HL-60 (cell line): ENCODE results near the gene EFNB1.

Experiments used
- DNase-seq, 2 experiments: peaks; one replicate each; pipeline ENCODE4 v3.0.0-alpha.2; 2010 to 2020; ENCODE audit warnings: low read depth in 1 of 2, low spot score in 1 of 2
- H3K27ac ChIP-seq: fragments of 250-450 bp; sonication (Bioruptor Pico); replicated peaks from 2 replicates; pipeline ENCODE4 v1.5.1; 2020; ENCODE audit warnings: mild to moderate bottlenecking, moderate library complexity
- H3K27me3 ChIP-seq: fragments of 250-450 bp; sonication (Bioruptor Pico); 2 replicates; pipeline ENCODE4 v1.5.1; 2021; ENCODE audit warnings: mild to moderate bottlenecking, moderate library complexity; ENCODE audit not compliant: insufficient read depth, poor library complexity, severe bottlenecking
- H3K4me3 ChIP-seq: replicated peaks from 2 replicates; pipeline ENCODE4 v1.5.1; 2011; ENCODE audit warnings: mild to moderate bottlenecking, control low read depth, low read length; ENCODE audit not compliant: insufficient read depth
- GABPA ChIP-seq: IDR thresholded peaks from 2 replicates; pipeline ENCODE4 v1.6.1; 2012; ENCODE audit warnings: low read depth
- POLR2AphosphoS5 ChIP-seq: IDR thresholded peaks from 2 replicates; pipeline ENCODE4 v1.6.1; 2012; ENCODE audit warnings: low read depth
- SPI1 ChIP-seq: IDR thresholded peaks from 2 replicates; pipeline ENCODE4 v1.6.1; 2012; ENCODE audit warnings: low read depth, mild to moderate bottlenecking, borderline replicate concordance
- TF ChIP-seq, protein P1 (sequence below): IDR thresholded peaks from one replicate; pipeline ENCODE4 v1.5.1; 2011; ENCODE audit warnings: low read length, control low read depth, inconsistent platforms; ENCODE audit not compliant: insufficient read depth
- TF ChIP-seq, protein P2 (sequence below): IDR thresholded peaks from 2 replicates; pipeline ENCODE4 v1.6.1; 2012; ENCODE audit warnings: low read depth; ENCODE audit not compliant: insufficient replicate concordance

Gene EFNB1

DNA sequence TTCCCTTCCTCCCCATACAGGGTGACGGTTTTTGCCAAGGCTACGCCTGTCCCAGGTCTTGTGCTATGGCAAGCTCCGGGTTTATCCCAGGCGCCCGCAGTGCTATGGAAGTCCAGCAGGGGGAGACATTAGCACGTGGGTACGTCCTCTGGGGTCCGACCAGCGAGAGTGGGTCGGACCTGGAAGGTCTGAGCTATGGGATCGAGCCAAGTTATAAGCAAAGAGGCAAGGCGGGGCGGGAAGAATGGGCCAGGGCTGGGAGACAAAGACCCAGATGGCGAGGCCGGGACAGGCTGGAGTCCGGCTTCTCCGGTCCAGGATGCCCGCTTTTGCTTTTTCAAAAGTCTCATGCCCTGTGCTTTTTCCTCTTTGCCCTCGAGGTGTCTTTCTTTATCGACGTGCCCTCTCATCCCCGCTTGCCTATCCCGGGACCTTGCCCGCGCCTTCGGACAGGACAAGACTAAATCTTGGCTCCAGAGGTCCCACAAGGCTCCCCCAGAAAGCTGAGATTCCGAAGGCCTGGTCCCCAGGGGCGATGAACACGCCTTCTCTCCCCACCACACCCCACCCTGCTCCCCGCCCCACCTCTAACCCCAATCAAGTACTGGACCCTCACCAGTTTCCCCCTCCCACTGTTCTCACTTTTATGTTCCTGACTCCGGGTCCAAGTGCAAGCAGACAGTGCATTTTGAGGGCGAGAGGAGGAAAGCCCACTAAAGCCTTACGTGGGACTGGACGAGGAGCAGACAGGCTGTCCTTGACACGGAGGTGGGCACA is 785 bp upstream of the EFNB1 start:
- no peaks in the 10 kb centered on the region for H3K27me3 ChIP-seq
- no peak for TF ChIP-seq SPI1
- TF ChIP-seq GABPA: no peak
- TF ChIP-seq, protein P1, sequence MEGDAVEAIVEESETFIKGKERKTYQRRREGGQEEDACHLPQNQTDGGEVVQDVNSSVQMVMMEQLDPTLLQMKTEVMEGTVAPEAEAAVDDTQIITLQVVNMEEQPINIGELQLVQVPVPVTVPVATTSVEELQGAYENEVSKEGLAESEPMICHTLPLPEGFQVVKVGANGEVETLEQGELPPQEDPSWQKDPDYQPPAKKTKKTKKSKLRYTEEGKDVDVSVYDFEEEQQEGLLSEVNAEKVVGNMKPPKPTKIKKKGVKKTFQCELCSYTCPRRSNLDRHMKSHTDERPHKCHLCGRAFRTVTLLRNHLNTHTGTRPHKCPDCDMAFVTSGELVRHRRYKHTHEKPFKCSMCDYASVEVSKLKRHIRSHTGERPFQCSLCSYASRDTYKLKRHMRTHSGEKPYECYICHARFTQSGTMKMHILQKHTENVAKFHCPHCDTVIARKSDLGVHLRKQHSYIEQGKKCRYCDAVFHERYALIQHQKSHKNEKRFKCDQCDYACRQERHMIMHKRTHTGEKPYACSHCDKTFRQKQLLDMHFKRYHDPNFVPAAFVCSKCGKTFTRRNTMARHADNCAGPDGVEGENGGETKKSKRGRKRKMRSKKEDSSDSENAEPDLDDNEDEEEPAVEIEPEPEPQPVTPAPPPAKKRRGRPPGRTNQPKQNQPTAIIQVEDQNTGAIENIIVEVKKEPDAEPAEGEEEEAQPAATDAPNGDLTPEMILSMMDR: peak; percentile 66
- H3K27ac ChIP-seq: no peak overlapping the region
- DNase-seq: peak; percentile 44 to 62
- peak overlapping the region; percentile 57 for H3K4me3 ChIP-seq

DNA sequence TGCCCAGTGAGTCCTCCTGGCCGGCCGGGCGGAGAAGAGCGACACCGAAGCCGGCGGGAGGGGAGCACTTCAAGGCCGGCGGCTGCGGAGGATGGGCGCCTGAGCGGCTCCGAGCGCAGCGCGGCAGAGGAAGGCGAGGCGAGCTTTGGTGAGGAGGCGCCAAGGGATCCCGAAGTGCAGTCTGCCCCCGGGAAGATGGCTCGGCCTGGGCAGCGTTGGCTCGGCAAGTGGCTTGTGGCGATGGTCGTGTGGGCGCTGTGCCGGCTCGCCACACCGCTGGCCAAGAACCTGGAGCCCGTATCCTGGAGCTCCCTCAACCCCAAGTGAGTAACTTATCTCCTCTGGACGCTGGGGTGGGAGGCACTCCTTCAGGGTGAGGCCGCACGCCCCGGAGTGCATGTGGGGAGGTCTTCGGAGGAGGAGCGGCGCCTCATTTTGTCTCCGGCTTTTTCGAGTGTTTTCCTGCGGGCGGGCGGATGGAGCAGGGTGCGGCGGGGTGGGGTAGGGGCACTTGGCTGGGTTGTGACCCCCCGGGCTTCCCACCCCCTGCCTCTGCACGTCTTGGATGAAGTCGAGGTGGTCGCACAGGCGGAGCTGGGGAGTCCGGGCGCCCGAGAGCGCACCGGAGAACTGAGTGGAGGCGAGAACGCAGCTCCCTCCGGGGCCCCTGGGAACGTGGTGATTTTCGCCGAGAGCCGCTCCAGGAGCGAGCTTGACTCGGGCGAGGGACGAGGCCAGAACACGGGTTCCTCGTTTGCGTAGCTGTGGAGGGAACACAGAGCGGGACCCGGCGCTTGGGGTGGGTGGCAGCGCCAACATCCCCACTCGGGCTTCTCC is 979 bp downstream of the EFNB1 start:
- Histone ChIP-seq H3K27ac (no peak overlapping the region), H3K27me3 (no peaks in the 10 kb centered on the region)
- no peak for DNase-seq

DNA sequence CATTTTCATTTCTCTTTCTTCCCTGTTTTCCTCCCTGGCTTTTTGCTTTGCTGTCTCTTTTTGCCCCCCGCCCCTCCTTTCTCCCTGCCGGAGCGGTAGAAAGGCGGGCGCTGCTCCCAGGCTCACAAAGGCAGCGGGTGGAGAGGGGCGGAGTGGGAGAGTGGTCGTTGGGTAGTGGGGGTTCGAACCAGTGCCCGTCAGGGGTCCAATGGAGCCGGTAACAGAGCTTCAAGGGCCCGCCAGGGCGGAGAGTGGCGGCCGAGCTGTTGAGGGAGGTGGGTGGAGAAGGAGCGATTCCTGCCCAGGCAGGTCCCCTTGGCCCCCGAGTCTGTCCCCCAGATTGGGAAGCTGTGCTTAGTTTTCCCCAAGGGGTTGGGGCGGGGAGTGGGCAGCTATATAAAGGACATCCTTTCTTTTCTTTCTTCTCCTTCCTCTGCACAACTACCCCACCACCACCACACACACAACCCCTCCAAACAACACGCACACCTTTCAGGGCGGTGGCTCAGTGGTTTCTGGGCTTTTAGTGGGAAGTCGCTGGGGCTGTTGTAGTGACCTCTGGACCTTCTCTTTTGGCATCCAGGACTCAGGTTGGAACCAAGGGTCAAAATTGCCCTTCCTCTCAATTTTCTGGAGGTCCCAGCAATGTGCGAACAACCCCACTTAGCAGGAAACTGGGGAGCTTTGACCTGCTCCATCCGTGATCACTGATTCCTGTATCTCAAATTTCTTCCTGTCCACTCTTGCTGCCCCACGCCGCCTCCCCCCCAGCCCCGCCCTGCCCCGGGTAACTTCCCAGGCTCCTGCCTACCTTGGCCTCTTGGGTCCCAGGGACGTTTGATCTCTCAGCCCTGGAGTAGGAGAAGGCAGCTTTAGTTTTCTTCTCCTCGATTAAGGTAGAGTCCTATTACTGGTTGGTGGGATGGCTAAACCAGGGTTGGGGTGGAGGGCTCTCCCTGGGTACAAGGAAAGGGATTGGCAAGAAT is 1.9 kb downstream of the EFNB1 start:
- TF ChIP-seq SPI1: no peak
- no peak for TF ChIP-seq GABPA
- TF ChIP-seq, protein P2, sequence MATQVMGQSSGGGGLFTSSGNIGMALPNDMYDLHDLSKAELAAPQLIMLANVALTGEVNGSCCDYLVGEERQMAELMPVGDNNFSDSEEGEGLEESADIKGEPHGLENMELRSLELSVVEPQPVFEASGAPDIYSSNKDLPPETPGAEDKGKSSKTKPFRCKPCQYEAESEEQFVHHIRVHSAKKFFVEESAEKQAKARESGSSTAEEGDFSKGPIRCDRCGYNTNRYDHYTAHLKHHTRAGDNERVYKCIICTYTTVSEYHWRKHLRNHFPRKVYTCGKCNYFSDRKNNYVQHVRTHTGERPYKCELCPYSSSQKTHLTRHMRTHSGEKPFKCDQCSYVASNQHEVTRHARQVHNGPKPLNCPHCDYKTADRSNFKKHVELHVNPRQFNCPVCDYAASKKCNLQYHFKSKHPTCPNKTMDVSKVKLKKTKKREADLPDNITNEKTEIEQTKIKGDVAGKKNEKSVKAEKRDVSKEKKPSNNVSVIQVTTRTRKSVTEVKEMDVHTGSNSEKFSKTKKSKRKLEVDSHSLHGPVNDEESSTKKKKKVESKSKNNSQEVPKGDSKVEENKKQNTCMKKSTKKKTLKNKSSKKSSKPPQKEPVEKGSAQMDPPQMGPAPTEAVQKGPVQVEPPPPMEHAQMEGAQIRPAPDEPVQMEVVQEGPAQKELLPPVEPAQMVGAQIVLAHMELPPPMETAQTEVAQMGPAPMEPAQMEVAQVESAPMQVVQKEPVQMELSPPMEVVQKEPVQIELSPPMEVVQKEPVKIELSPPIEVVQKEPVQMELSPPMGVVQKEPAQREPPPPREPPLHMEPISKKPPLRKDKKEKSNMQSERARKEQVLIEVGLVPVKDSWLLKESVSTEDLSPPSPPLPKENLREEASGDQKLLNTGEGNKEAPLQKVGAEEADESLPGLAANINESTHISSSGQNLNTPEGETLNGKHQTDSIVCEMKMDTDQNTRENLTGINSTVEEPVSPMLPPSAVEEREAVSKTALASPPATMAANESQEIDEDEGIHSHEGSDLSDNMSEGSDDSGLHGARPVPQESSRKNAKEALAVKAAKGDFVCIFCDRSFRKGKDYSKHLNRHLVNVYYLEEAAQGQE: no peak
- TF ChIP-seq, protein P1: no peak
- TF ChIP-seq POLR2AphosphoS5: no peak
- no peaks in the 10 kb centered on the region for H3K27me3 ChIP-seq
- H3K27ac ChIP-seq: no peak overlapping the region
- H3K4me3 ChIP-seq: no peak overlapping the region
- DNase-seq: no peak

More for the DNA sequence above, 979 bp downstream of the EFNB1 start:
- TF ChIP-seq, protein P2: no peak
- TF ChIP-seq GABPA (no peak), POLR2AphosphoS5 (no peak), SPI1 (no peak)
- TF ChIP-seq, protein P1: no peak
- H3K4me3 ChIP-seq: peak overlapping the region; percentile 57
